HFFc6 (cell line): ENCODE data around the gene SPINK14. TPM values are rescaled to one million over a fixed set of nuclear protein-coding genes. Genes with fewer than 3 reads are reported as not detected.

Experiments
- DNase-seq: peaks from one replicate; pipeline ENCODE4 v3.0.0-alpha.2; 2018
- H3K27ac Mint-ChIP-seq: 2 replicates; pipeline ENCODE4 v1.8.0; 2020; ENCODE audit warnings: mild to moderate bottlenecking, mixed read lengths
- H3K27me3 Mint-ChIP-seq: 2 replicates; pipeline ENCODE4 v1.8.0; 2021; ENCODE audit warnings: mild to moderate bottlenecking, moderate library complexity, mixed read lengths; ENCODE audit not compliant: insufficient read depth
- H3K36me3 Mint-ChIP-seq: 2 replicates; pipeline ENCODE4 v1.8.0; 2021; ENCODE audit warnings: low read depth, mixed read lengths
- H3K4me1 Mint-ChIP-seq: 2 replicates; pipeline ENCODE4 v1.8.0; 2020; ENCODE audit warnings: low read depth, mixed read lengths
- H3K4me3 Mint-ChIP-seq: 2 replicates; pipeline ENCODE4 v1.8.0; 2020; ENCODE audit warnings: mild to moderate bottlenecking, moderate library complexity, mixed read lengths
- H3K9me3 Mint-ChIP-seq: 2 replicates; pipeline ENCODE4 v1.8.0; 2020; ENCODE audit warnings: mild to moderate bottlenecking, mixed read lengths
- CTCF ChIP-seq: fragments of 200-600 bp; sonication (generic); IDR thresholded peaks from 2 replicates; pipeline ENCODE4 v1.5.0; 2021; ENCODE audit warnings: antibody characterized with exemption, mild to moderate bottlenecking
- total RNA-seq, 6 experiments: library from RNA; stranded (reverse); fragmentation: NEBNext Ultra II Directional; extraction: Animal tissue kit (Norgen Biotek cat#: 25700); gene quantifications; 2 replicates in 1 of 6; 3 replicates in 5 of 6; pipeline ENCODE4 v1.2.3, GENCODE V29; 2021

Gene SPINK14
- total RNA-seq, 6 experiments from 2014 or later: not detected

GRCh38 chr5:148141645-148142044 lies 26.7 kb upstream of the SPINK14 start:
- H3K9me3 Mint-ChIP-seq: peaks cover 26% of the 10 kb centered on the region
- H3K27me3 Mint-ChIP-seq: no peaks in the 10 kb centered on the region
- H3K27ac Mint-ChIP-seq: no peak overlapping the region
- no peak overlapping the region for H3K4me3 Mint-ChIP-seq
- no peaks in the 10 kb centered on the region for H3K4me1 Mint-ChIP-seq
- no peak for TF ChIP-seq CTCF
- DNase-seq: no peak
- no peaks in the 10 kb centered on the region for H3K36me3 Mint-ChIP-seq

- no peaks in the 10 kb centered on the region for H3K36me3 Mint-ChIP-seq
- no peak overlapping the region for H3K27ac Mint-ChIP-seq
- H3K27me3 Mint-ChIP-seq: no peaks in the 10 kb centered on the region
- peaks cover 23% of the 10 kb centered on the region for H3K9me3 Mint-ChIP-seq
- TF ChIP-seq CTCF: no peak
- DNase-seq: no peak
- H3K4me1 Mint-ChIP-seq: no peaks in the 10 kb centered on the region
- no peak overlapping the region for H3K4me3 Mint-ChIP-seq
Observed at GRCh38 chr5:148145916-148146315, 22.4 kb upstream of the SPINK14 start.

DNA sequence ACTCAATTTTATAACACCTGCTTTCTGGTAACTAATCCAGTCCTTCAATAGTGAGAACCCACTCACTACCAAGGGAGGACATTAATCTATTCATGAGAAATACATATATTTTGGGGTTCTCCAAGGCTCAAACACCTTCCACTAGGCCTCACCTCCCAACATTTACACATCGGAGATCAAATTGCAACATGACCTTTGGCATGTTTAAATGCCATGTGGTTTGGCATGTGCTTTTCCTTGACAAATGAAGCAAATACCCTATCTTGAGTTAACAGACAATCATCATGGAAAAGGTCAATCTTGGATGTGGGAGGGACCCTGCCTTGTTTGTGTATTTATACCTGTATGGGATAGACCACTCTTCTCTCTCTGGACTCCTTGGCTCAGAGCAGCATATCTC lies 21.9 kb upstream of the SPINK14 start:
- no peaks in the 10 kb centered on the region for H3K36me3 Mint-ChIP-seq
- DNase-seq: no peak
- H3K27me3 Mint-ChIP-seq: no peaks in the 10 kb centered on the region
- no peak for TF ChIP-seq CTCF
- H3K4me1 Mint-ChIP-seq: no peaks in the 10 kb centered on the region
- no peak overlapping the region for H3K4me3 Mint-ChIP-seq
- peaks cover 21% of the 10 kb centered on the region for H3K9me3 Mint-ChIP-seq
- no peak overlapping the region for H3K27ac Mint-ChIP-seq

DNA sequence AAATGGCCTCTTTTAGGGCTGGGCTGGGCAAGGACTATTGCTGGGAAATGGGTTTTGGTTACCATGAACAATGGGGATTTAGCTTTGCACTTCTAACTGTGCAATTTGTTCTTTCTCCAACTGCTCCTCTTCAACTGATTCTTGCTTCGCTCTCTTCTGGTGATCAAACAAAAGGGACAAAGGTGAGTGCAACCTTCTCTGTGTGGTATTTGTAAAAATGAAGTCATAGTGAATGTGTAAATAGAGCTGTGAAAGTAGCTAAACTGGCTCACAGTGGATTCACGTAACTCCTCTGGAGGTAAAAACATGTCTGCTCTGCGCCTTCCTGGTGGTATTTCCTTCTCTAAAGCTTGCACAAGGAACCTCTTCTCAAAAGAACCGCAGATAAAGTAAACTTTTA lies 20.9 kb upstream of the SPINK14 start:
- Mint-ChIP-seq H3K4me1 (no peaks in the 10 kb centered on the region), H3K9me3 (peaks cover 15% of the 10 kb centered on the region)

GRCh38 chr5:148151872-148152271 lies 16.5 kb upstream of the SPINK14 start:
- Mint-ChIP-seq H3K9me3 (peaks cover 12% of the 10 kb centered on the region), H3K4me3 (no peak overlapping the region), H3K27ac (no peak overlapping the region), H3K4me1 (no peaks in the 10 kb centered on the region), H3K36me3 (no peaks in the 10 kb centered on the region), H3K27me3 (no peaks in the 10 kb centered on the region)
- TF ChIP-seq CTCF: no peak
- no peak for DNase-seq

More for the DNA sequence above, 20.9 kb upstream of the SPINK14 start:
- Mint-ChIP-seq H3K27me3 (no peaks in the 10 kb centered on the region), H3K27ac (no peak overlapping the region), H3K4me3 (no peak overlapping the region), H3K36me3 (no peaks in the 10 kb centered on the region)
- no peak for TF ChIP-seq CTCF
- DNase-seq: no peak

DNA sequence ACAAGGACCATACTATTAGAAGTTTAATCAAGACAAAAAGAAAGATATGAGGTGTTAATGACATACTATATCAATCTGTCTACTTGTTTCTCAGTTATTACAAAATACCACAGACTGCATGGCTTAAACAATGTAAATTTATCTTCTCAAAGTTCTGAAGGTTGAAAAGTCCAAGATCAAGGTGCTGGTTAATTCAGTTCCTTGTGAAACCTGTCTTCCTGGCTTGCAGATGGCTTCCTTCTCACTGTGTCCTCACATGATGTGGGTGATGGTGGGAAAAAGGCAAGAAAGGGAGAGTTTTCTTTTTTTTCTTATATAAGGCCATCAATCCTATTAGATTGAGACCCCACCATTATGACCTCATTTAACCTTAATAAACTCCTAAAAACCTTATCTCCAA lies 15.6 kb upstream of the SPINK14 start:
- H3K36me3 Mint-ChIP-seq: no peaks in the 10 kb centered on the region

More for the DNA sequence above, 15.6 kb upstream of the SPINK14 start:
- no peak for DNase-seq
- no peak for TF ChIP-seq CTCF
- H3K9me3 Mint-ChIP-seq: peaks cover 12% of the 10 kb centered on the region
- H3K4me3 Mint-ChIP-seq: no peak overlapping the region
- no peak overlapping the region for H3K27ac Mint-ChIP-seq
- no peaks in the 10 kb centered on the region for H3K27me3 Mint-ChIP-seq
- H3K4me1 Mint-ChIP-seq: no peaks in the 10 kb centered on the region
